K562 (cell line): ENCODE measurements around the gene POT1. TPM values are rescaled to one million over a fixed set of nuclear protein-coding genes. Genes with fewer than 3 reads are reported as not detected.
A peak's percentile ranks its signal among the peaks of the same experiment; 100 is the strongest.

Source experiments
- ATF3 ChIP-seq, 2 experiments: fragments of 450-650 bp in 1 of 2; sonication (generic) in 1 of 2; formaldehyde crosslinking in 1 of 2; IDR thresholded peaks in 1 of 2; conservative IDR thresholded peaks in 1 of 2; 2 replicates each; pipeline versions ENCODE4 v1.6.1 to v1.8.1; 2016 to 2023; ENCODE audit warnings: mild to moderate bottlenecking in 2 of 2, moderate library complexity in 2 of 2, inconsistent platforms in 1 of 2, missing genetic modification reagents in 1 of 2
- ETV1 ChIP-seq: fragments of 450-650 bp; conservative IDR thresholded peaks from 2 replicates; pipeline ENCODE4 v1.6.1; 2016; ENCODE audit warnings: missing genetic modification characterization, control low read depth, low read depth, missing compliant biosample characterization
- FIP1L1 ChIP-seq: fragments of 200-400 bp; formaldehyde crosslinking; IDR thresholded peaks from 2 replicates; pipeline ENCODE4 v1.6.1; 2018; ENCODE audit warnings: mild to moderate bottlenecking, low read depth, low read length; ENCODE audit not compliant: poor library complexity, severe bottlenecking
- KAT2B ChIP-seq: IDR thresholded peaks from one replicate; pipeline ENCODE4 v1.6.1; 2012; ENCODE audit warnings: low read depth, mild to moderate bottlenecking, control low read depth, inconsistent platforms, low read length, moderate library complexity
- MEF2D ChIP-seq: conservative IDR thresholded peaks from 2 replicates; pipeline ENCODE4 v1.6.1; 2016; ENCODE audit warnings: low read depth, missing genetic modification characterization, missing compliant biosample characterization
- MTA3 ChIP-seq: fragments of 450-650 bp; formaldehyde crosslinking; IDR thresholded peaks from 2 replicates; pipeline ENCODE4 v1.6.1; 2017; ENCODE audit warnings: mild to moderate bottlenecking, borderline replicate concordance
- NCOA4 ChIP-seq: fragments of 450-650 bp; IDR thresholded peaks from 2 replicates; pipeline ENCODE4 v1.6.1; 2018; ENCODE audit warnings: mild to moderate bottlenecking; ENCODE audit not compliant: partially characterized antibody
- PCBP1 ChIP-seq: fragments of 200-400 bp; formaldehyde crosslinking; IDR thresholded peaks from 2 replicates; pipeline ENCODE4 v1.6.1; 2018; ENCODE audit warnings: mild to moderate bottlenecking, low read depth, low read length; ENCODE audit not compliant: poor library complexity, severe bottlenecking
- SNRNP70 ChIP-seq: fragments of 200-400 bp; formaldehyde crosslinking; optimal IDR thresholded peaks from 2 replicates; pipeline ENCODE3; 2017; ENCODE audit warnings: low read depth, low read length
- ZBED1 ChIP-seq: IDR thresholded peaks from 2 replicates; pipeline ENCODE4 v1.6.1; 2014
- ZBTB11 ChIP-seq, 3 experiments: fragments of 200-800 bp in 1 of 3; fragments of 250-450 bp in 1 of 3; fragments of 450-650 bp in 1 of 3; sonication (Bioruptor Pico) in 1 of 3; sonication (Bioruptor generic) in 1 of 3; formaldehyde crosslinking in 1 of 3; IDR thresholded peaks; 2 replicates each; pipeline versions ENCODE4 v1.6.1 to v1.8.0; 2016 to 2022; ENCODE audit warnings: mild to moderate bottlenecking in 2 of 3, missing genetic modification characterization in 2 of 3, missing compliant biosample characterization in 1 of 3, moderate library complexity in 1 of 3
- ZFX ChIP-seq: sonication (generic); formaldehyde crosslinking; IDR thresholded peaks from 2 replicates; pipeline ENCODE4 v1.8.0; 2022; ENCODE audit warnings: mild to moderate bottlenecking, missing genetic modification reagents, moderate library complexity
- ZHX1 ChIP-seq: fragments of 150-350 bp; conservative IDR thresholded peaks from 2 replicates; pipeline ENCODE4 v1.6.1; 2014; ENCODE audit warnings: low read length
- ZNF184 ChIP-seq: sonication (generic); formaldehyde crosslinking; IDR thresholded peaks from 2 replicates; pipeline ENCODE4 v1.5.0; 2020; ENCODE audit warnings: missing genetic modification reagents
- ZNF41 ChIP-seq: fragments of 250-450 bp; sonication (Bioruptor Pico); conservative IDR thresholded peaks from 2 replicates; pipeline ENCODE4 v1.4.0; 2020; ENCODE audit warnings: mild to moderate bottlenecking
- polyA plus RNA-seq, 8 experiments: library from polyadenylated mRNA; depleted of rRNA in 4 of 8; stranded (reverse) in 5 of 8; unstranded in 3 of 8; fragments of >200 nt; fragmentation: Nextera tagmentation in 2 of 8; fragmentation: Illumina TruSeq in 1 of 8; extraction: Ambion mirVana in 2 of 8; extraction: Trizol in 1 of 8; gene quantifications; 2 replicates each; pipeline versions ENCODE4 v1.2.1 to v1.2.3, GENCODE V29; 2011 to 2014; ENCODE audit warnings: inconsistent platforms in 1 of 8, missing spikeins in 1 of 8
- total RNA-seq, 7 experiments: library from RNA; depleted of rRNA in 6 of 7; stranded (reverse); fragments of >200 nt in 6 of 7; fragmentation: Illumina TruSeq in 2 of 7; extraction: Trizol in 2 of 7; gene quantifications; 2 replicates each; pipeline versions ENCODE4 v1.2.1 to v1.2.3, GENCODE V29; 2011 to 2021; ENCODE audit warnings: low replicate concordance in 1 of 7
- TF ChIP-seq, protein P1 (sequence below), 2 experiments: fragments of 200-800 bp in 1 of 2; sonication (Bioruptor generic) in 1 of 2; sonication (generic) in 1 of 2; formaldehyde crosslinking in 1 of 2; IDR thresholded peaks in 1 of 2; conservative IDR thresholded peaks in 1 of 2; 2 replicates each; pipeline versions ENCODE4 v1.5.0 to v1.6.1; 2016 to 2020; ENCODE audit warnings: missing compliant biosample characterization in 1 of 2, missing genetic modification characterization in 1 of 2, missing genetic modification reagents in 1 of 2
- TF ChIP-seq, protein P2 (sequence below): fragments of 450-650 bp; IDR thresholded peaks from 2 replicates; pipeline ENCODE4 v1.6.1; 2016

POT1 gene
- total and polyA plus RNA-seq, 9 of the 15 experiments (the other 6 are each of a cell fraction or from before 2014, with no cell fraction given) = 37.9 to 140 (median 63.6) TPM

DNA sequence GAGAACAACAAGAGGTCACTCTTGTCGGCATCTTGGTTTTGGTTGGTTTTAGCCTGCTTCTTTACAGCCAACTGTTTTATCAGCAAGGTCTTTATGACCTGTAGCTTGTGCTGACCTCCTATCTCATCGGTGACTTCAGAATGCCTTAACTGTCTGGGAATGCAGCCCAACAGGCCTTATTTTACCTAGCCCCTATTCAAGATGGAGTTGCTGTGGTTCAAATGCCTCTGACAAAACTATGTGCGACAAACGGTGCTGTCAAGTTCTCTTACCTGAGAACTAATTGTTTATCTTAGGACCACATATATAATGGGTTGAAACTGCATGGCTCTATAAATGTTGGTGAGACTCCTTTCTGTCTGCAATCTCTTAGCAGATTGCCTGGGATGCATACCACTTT is 35.9 kb upstream of the POT1 start (continued):
- TF ChIP-seq, protein P1, sequence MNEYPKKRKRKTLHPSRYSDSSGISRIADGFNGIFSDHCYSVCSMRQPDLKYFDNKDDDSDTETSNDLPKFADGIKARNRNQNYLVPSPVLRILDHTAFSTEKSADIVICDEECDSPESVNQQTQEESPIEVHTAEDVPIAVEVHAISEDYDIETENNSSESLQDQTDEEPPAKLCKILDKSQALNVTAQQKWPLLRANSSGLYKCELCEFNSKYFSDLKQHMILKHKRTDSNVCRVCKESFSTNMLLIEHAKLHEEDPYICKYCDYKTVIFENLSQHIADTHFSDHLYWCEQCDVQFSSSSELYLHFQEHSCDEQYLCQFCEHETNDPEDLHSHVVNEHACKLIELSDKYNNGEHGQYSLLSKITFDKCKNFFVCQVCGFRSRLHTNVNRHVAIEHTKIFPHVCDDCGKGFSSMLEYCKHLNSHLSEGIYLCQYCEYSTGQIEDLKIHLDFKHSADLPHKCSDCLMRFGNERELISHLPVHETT (CRISPR knock-in tag; conservative IDR thresholded peaks at IDR 0.05 in 1 of 2, IDR thresholded peaks at IDR 0.05 in 1 of 2) = peak in 1 of 2 experiments; percentile 76; a peak in 2 of 4 replicates
- no peak for TF ChIP-seq MTA3
- TF ChIP-seq ZNF41 = peak; percentile 86
- no peak for TF ChIP-seq SNRNP70
- TF ChIP-seq ZNF184 (CRISPR knock-in tag) = no peak
- peak; percentile 65 for TF ChIP-seq MEF2D
- no peak for TF ChIP-seq KAT2B
- no peak for TF ChIP-seq ZFX (CRISPR knock-in tag)
- TF ChIP-seq ATF3 (IDR thresholded peaks at IDR 0.05) = no peak
- no peak for TF ChIP-seq ATF3 (CRISPR knock-in tag; conservative IDR thresholded peaks at IDR 0.05)
- TF ChIP-seq, protein P2, sequence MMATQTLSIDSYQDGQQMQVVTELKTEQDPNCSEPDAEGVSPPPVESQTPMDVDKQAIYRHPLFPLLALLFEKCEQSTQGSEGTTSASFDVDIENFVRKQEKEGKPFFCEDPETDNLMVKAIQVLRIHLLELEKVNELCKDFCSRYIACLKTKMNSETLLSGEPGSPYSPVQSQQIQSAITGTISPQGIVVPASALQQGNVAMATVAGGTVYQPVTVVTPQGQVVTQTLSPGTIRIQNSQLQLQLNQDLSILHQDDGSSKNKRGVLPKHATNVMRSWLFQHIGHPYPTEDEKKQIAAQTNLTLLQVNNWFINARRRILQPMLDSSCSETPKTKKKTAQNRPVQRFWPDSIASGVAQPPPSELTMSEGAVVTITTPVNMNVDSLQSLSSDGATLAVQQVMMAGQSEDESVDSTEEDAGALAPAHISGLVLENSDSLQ = no peak
- no peak for TF ChIP-seq ZHX1
- TF ChIP-seq NCOA4 = no peak
- no peak for TF ChIP-seq ETV1 (tag)
- TF ChIP-seq PCBP1 = no peak
- no peak for TF ChIP-seq FIP1L1
- no peak for TF ChIP-seq ZBED1
- no peak for TF ChIP-seq ZBTB11 (CRISPR knock-in tag; IDR thresholded peaks at IDR 0.05)
